ENCODE measurements around the gene F2RL1.
"Not testable (repeated sequence)": the region's sequence is repeated elsewhere in the genome, so short reads cannot be mapped to it uniquely, and the experiment has no call there.

Gene F2RL1

GRCh38 chr5:76851728-76852369, 33.0 kb downstream of the F2RL1 start:
- H3K27ac Mint-ChIP-seq, result no peak overlapping the region

GRCh38 chr5:76852772-76853171, 33.9 kb downstream of the F2RL1 start:
- H3K36me3 Mint-ChIP-seq (ENCODE audit: low read depth), result peaks cover 2% of the 10 kb centered on the region
- no peak for DNase-seq
- peaks cover 47% of the 10 kb centered on the region for H3K4me1 Mint-ChIP-seq (ENCODE audit: low read depth)
- H3K27ac Mint-ChIP-seq, result no peak overlapping the region
- H3K9me3 Mint-ChIP-seq, result peaks cover 7% of the 10 kb centered on the region
- H3K4me3 Mint-ChIP-seq, result no peak overlapping the region
- H3K27me3 Mint-ChIP-seq, result no peaks in the 10 kb centered on the region

More at GRCh38 chr5:76851728-76852369, 33.0 kb downstream of the F2RL1 start:
- Mint-ChIP-seq H3K4me1 (ENCODE audit: low read depth) (peaks cover 47% of the 10 kb centered on the region), H3K27me3 (no peaks in the 10 kb centered on the region), H3K36me3 (ENCODE audit: low read depth) (peaks cover 2% of the 10 kb centered on the region), H3K9me3 (peaks cover 7% of the 10 kb centered on the region), H3K4me3 (no peak overlapping the region)
- no peak for DNase-seq

- peaks cover 47% of the 10 kb centered on the region for H3K4me1 Mint-ChIP-seq (ENCODE audit: low read depth)
- H3K36me3 Mint-ChIP-seq (ENCODE audit: low read depth), result not testable (repeated sequence)
Measured at GRCh38 chr5:76853741-76854140, 34.9 kb downstream of the F2RL1 start.

DNA sequence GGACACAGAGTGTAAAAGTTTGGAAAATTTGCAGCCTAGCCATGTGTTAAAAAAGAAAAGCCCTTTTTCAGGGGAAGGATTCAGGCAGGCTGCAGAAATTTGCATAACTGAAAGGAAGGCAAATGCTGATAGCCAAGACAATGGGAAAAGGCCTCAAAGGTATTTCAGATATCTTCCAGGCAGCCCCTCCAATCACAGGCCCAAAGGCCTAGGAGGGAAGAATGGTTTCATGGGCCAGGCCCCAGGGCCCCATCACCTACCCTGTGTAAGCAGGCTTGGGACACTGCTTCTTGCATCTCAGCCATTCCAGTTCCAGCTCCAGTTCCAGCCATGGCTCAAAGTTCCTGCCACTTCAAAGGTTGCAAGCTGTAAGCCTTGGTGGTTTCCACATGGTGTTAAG, 35.8 kb downstream of the F2RL1 start:
- H3K36me3 Mint-ChIP-seq (ENCODE audit: low read depth), result peaks cover 2% of the 10 kb centered on the region
- H3K27ac Mint-ChIP-seq, result no peak overlapping the region
- peaks cover 42% of the 10 kb centered on the region for H3K4me1 Mint-ChIP-seq (ENCODE audit: low read depth)
- no peak for DNase-seq
- no peak overlapping the region for H3K4me3 Mint-ChIP-seq
- peaks cover 7% of the 10 kb centered on the region for H3K9me3 Mint-ChIP-seq
- no peaks in the 10 kb centered on the region for H3K27me3 Mint-ChIP-seq

More at GRCh38 chr5:76853741-76854140, 34.9 kb downstream of the F2RL1 start:
- not testable (repeated sequence) for H3K27ac Mint-ChIP-seq, H3K4me3 Mint-ChIP-seq, H3K27me3 Mint-ChIP-seq, DNase-seq, H3K9me3 Mint-ChIP-seq

DNA sequence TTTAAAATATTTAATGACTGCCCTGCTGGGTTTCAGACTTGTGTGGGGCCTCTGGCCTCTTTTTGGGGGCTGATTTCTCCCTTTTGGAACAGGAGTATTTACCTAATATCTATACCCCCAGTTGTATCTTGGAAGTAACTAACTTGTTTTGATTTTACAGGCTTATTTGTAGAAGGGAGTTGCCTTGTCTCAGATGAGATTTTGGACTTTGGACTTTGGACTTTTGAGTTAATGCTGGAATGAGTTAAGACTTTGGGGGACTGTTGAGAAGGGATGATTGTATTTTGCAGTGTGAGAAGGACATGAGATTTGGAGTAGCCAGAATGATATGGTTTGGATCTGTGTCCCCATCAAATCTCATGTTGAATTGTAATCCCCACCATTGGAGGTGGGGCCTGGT, 36.7 kb downstream of the F2RL1 start:
- not testable (repeated sequence) for DNase-seq; H3K4me3 Mint-ChIP-seq; H3K9me3 Mint-ChIP-seq; H3K27me3 Mint-ChIP-seq; H3K36me3 Mint-ChIP-seq (ENCODE audit: low read depth)
- peaks cover 34% of the 10 kb centered on the region for H3K4me1 Mint-ChIP-seq (ENCODE audit: low read depth)
- H3K27ac Mint-ChIP-seq, result peak overlapping the region; percentile 92

- H3K4me3 Mint-ChIP-seq, result no peak overlapping the region
- peaks cover 7% of the 10 kb centered on the region for H3K9me3 Mint-ChIP-seq
- H3K27me3 Mint-ChIP-seq, result no peaks in the 10 kb centered on the region
- H3K4me1 Mint-ChIP-seq (ENCODE audit: low read depth), result peaks cover 31% of the 10 kb centered on the region
- H3K27ac Mint-ChIP-seq, result peak overlapping the region; percentile 92
- DNase-seq, result peak; percentile 46
- H3K36me3 Mint-ChIP-seq (ENCODE audit: low read depth), result peaks cover 2% of the 10 kb centered on the region
Measured at GRCh38 chr5:76855961-76856360, 37.1 kb downstream of the F2RL1 start.

GRCh38 chr5:76856800-76857199, 38.0 kb downstream of the F2RL1 start:
- H3K36me3 Mint-ChIP-seq (ENCODE audit: low read depth); DNase-seq; H3K9me3 Mint-ChIP-seq; H3K4me3 Mint-ChIP-seq; H3K27me3 Mint-ChIP-seq: not testable (repeated sequence)
- Mint-ChIP-seq H3K4me1 (ENCODE audit: low read depth) (peaks cover 24% of the 10 kb centered on the region), H3K27ac (peak overlapping the region; percentile 92)

GRCh38 chr5:76859591-76860247, 40.9 kb downstream of the F2RL1 start:
- H3K4me3 Mint-ChIP-seq, result no peak overlapping the region
- H3K4me1 Mint-ChIP-seq (ENCODE audit: low read depth), result peaks cover 20% of the 10 kb centered on the region
- H3K36me3 Mint-ChIP-seq (ENCODE audit: low read depth), result peaks cover 2% of the 10 kb centered on the region
- H3K27me3 Mint-ChIP-seq, result no peaks in the 10 kb centered on the region
- H3K9me3 Mint-ChIP-seq, result peaks cover 7% of the 10 kb centered on the region
- no peak overlapping the region for H3K27ac Mint-ChIP-seq
- DNase-seq, result no peak

DNA sequence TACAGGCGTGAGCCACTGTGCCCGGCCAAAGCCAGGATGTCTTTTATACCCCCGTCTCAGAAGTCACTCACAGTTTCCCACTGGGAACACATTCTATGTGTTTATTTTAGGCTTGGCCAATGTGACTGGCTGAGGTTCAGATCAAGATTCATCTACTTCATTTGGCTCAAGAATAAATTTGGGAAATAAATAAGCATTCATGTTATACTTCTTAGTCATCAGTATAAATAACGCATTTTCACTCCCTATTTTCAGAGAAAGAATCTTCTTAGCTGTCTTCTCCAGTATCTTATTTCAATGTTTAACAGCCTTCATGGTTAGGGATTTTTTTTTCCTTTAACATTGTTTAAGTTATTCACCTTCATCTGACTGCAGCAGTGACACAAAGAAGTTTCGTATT, 42.8 kb downstream of the F2RL1 start:
- no peak overlapping the region for H3K4me3 Mint-ChIP-seq
- no peaks in the 10 kb centered on the region for H3K27me3 Mint-ChIP-seq
- H3K4me1 Mint-ChIP-seq (ENCODE audit: low read depth), result peaks cover 3% of the 10 kb centered on the region
- H3K36me3 Mint-ChIP-seq (ENCODE audit: low read depth), result no peaks in the 10 kb centered on the region
- no peak overlapping the region for H3K27ac Mint-ChIP-seq
- DNase-seq, result no peak
- H3K9me3 Mint-ChIP-seq, result no peaks in the 10 kb centered on the region

DNA sequence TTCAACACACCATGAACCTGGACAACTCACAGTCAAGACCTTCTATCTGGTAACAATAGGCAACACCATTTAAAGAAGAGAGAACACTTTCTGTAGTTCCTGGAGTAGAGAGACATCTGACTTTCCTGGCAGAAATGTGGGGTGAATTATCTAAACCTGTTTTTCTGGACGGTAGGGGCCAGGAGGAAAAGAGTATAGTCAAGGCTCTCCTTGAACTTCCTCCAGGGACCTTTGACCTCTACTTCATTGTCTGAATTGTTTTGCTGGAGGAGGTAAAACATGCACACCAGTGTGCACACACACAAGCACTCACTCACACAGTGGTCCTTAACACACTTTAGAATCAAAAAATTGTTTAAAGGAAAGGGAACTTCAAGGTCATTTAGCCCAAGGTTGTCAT, 44.2 kb downstream of the F2RL1 start:
- H3K36me3 Mint-ChIP-seq (ENCODE audit: low read depth), result no peaks in the 10 kb centered on the region
- no peak overlapping the region for H3K27ac Mint-ChIP-seq
- H3K9me3 Mint-ChIP-seq, result no peaks in the 10 kb centered on the region
- H3K4me1 Mint-ChIP-seq (ENCODE audit: low read depth), result peaks cover 3% of the 10 kb centered on the region
- H3K4me3 Mint-ChIP-seq, result no peak overlapping the region
- no peak for DNase-seq
- H3K27me3 Mint-ChIP-seq, result no peaks in the 10 kb centered on the region

DNA sequence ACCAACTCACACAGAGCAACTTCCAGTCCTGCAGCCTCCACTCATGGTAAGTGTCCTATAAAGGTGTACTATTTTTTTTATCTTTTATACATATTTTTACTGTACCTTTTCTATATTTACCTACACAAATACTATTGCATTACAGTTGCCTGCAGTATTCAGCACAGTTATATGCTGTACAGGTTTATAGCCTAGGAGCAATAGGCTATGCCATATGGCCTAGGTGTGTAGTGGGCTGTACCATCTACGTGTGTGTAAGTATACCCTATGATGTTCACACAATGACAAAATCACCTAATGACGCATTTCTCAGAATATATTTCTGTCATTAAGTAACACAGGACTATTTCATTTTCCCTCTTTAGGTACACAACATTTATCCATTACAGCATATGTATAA, 47.7 kb downstream of the F2RL1 start:
- DNase-seq, result no peak
- no peak overlapping the region for H3K4me3 Mint-ChIP-seq
- H3K9me3 Mint-ChIP-seq, result no peaks in the 10 kb centered on the region
- peaks cover 4% of the 10 kb centered on the region for H3K4me1 Mint-ChIP-seq (ENCODE audit: low read depth)
- H3K36me3 Mint-ChIP-seq (ENCODE audit: low read depth), result no peaks in the 10 kb centered on the region
- no peak overlapping the region for H3K27ac Mint-ChIP-seq
- no peaks in the 10 kb centered on the region for H3K27me3 Mint-ChIP-seq

GRCh38 chr5:76867038-76867437, 48.2 kb downstream of the F2RL1 start:
- H3K4me3 Mint-ChIP-seq, result no peak overlapping the region
- no peak overlapping the region for H3K27ac Mint-ChIP-seq
- H3K27me3 Mint-ChIP-seq, result no peaks in the 10 kb centered on the region

GRCh38 chr5:76867827-76868693, 49.2 kb downstream of the F2RL1 start:
- H3K27me3 Mint-ChIP-seq, result no peaks in the 10 kb centered on the region
- H3K36me3 Mint-ChIP-seq (ENCODE audit: low read depth), result no peaks in the 10 kb centered on the region
- peaks cover 4% of the 10 kb centered on the region for H3K4me1 Mint-ChIP-seq (ENCODE audit: low read depth)
- H3K9me3 Mint-ChIP-seq, result no peaks in the 10 kb centered on the region
- no peak overlapping the region for H3K4me3 Mint-ChIP-seq
- DNase-seq, result peak; percentile 69
- no peak overlapping the region for H3K27ac Mint-ChIP-seq

More at GRCh38 chr5:76867038-76867437, 48.2 kb downstream of the F2RL1 start:
- no peaks in the 10 kb centered on the region for H3K36me3 Mint-ChIP-seq (ENCODE audit: low read depth)
- no peaks in the 10 kb centered on the region for H3K9me3 Mint-ChIP-seq
- H3K4me1 Mint-ChIP-seq (ENCODE audit: low read depth), result peaks cover 4% of the 10 kb centered on the region
- no peak for DNase-seq

GRCh38 chr5:76870046-76870445, 51.2 kb downstream of the F2RL1 start:
- DNase-seq, result no peak
- no peaks in the 10 kb centered on the region for H3K27me3 Mint-ChIP-seq
- no peak overlapping the region for H3K27ac Mint-ChIP-seq
- H3K9me3 Mint-ChIP-seq, result no peaks in the 10 kb centered on the region
- no peaks in the 10 kb centered on the region for H3K36me3 Mint-ChIP-seq (ENCODE audit: low read depth)
- H3K4me3 Mint-ChIP-seq, result no peak overlapping the region
- H3K4me1 Mint-ChIP-seq (ENCODE audit: low read depth), result peaks cover 4% of the 10 kb centered on the region

Measured in activated T-cell treated with anti-CD3 and anti-CD28 coated beads, Interleukin-2, amount 50 U/mL, for 24 hours (primary cell).